Mesodermal cell (in vitro differentiated cells): ENCODE results near the gene NLGN1.

Source experiments
- H3K27ac ChIP-seq: 2 replicates; pipeline ENCODE4 v1.7.0; 2013; ENCODE audit warnings: mild to moderate bottlenecking, low read depth, low read length, moderate library complexity; ENCODE audit not compliant: severe bottlenecking
- H3K36me3 ChIP-seq: 2 replicates; pipeline ENCODE4 v1.7.1; 2013; ENCODE audit warnings: mild to moderate bottlenecking, low read length, moderate library complexity; ENCODE audit not compliant: control insufficient read depth, insufficient read depth
- H3K4me1 ChIP-seq: one replicate; pipeline ENCODE4 v1.7.1; 2013; ENCODE audit warnings: mild to moderate bottlenecking, low read length; ENCODE audit not compliant: insufficient read depth, control insufficient read depth, poor library complexity, severe bottlenecking
- H3K4me3 ChIP-seq: 2 replicates; pipeline ENCODE4 v1.7.0; 2013; ENCODE audit warnings: low read length, control low read depth, mild to moderate bottlenecking; ENCODE audit not compliant: insufficient read depth, poor library complexity, severe bottlenecking; ENCODE audit errors: extremely low read depth
- H3K9me3 ChIP-seq: 2 replicates; pipeline ENCODE4 v1.7.1; 2013; ENCODE audit warnings: mild to moderate bottlenecking, low read length, moderate library complexity; ENCODE audit not compliant: control insufficient read depth
- WGBS, 2 experiments: methylation state at CpG; one replicate each; pipeline ENCODE4 v1.1.5; 2013; ENCODE audit warnings: missing lambda C conversion rate in 2 of 2; ENCODE audit not compliant: insufficient coverage in 2 of 2; 5-methylcytosine and 5-hydroxymethylcytosine counted together

Gene NLGN1

DNA sequence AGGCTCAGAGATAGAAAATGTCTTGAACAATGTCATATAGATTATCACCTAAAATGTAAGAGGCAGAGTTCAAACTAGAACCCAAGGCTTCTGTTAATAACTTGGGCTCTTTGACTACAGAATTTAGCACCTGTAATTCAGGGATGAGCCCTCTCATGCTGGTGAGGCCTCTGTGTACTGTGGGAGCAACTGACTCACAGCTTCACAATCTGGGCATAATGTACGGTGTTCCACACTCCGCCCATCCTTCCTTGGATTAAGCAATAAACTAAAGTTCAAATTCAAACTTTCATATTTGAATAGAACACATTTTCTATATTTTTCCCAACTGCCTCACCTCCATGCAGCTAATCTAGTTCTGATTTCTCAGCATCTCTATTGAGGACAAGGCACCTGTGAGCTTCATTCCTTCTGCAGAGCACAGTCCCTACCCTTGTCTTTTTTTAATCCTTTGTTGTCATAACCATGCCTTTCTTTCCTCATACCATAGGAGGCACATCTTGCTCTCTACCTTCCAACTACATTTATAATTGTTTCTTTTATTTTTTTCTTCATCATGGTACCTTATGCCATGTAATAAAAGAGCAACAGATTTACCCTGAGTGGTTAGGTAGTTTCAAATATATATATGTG is 392.1 kb downstream of the NLGN1 start:
- 79 to 89% methylated on average over 2 of the region's 2 CpGs for WGBS, 2 experiments
- Histone ChIP-seq H3K4me3 (no peak overlapping the region), H3K4me1 (no peaks in the 10 kb centered on the region)

DNA sequence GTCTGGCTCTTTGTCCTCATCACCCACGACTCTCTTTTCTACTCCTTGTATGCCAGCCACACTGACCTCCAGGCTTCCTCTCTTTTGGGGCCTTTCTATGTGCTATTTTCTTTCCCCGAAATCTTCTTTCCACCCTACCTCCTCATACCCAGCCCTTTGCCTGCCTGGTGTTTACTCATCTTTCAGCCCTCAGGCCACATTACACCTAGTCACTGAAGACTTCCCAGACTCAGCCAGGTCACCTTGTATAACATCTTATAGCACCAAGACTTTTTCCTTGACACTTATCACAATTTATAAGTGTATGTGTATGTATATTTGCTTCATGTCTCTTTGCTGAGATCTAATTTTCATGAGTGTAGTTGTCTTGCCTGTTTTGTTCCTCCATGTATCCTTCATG is 396.4 kb downstream of the NLGN1 start:
- no peaks in the 10 kb centered on the region for H3K9me3 ChIP-seq
- no peak overlapping the region for H3K4me3 ChIP-seq
- H3K36me3 ChIP-seq, result no peaks in the 10 kb centered on the region
- WGBS, 2 experiments, result 79 to 88% methylated on average over 2 of the region's 2 CpGs
- no peaks in the 10 kb centered on the region for H3K4me1 ChIP-seq
- no peak overlapping the region for H3K27ac ChIP-seq

More for the DNA sequence above, 392.1 kb downstream of the NLGN1 start:
- Histone ChIP-seq H3K36me3 (no peaks in the 10 kb centered on the region), H3K9me3 (no peaks in the 10 kb centered on the region), H3K27ac (no peak overlapping the region)

DNA sequence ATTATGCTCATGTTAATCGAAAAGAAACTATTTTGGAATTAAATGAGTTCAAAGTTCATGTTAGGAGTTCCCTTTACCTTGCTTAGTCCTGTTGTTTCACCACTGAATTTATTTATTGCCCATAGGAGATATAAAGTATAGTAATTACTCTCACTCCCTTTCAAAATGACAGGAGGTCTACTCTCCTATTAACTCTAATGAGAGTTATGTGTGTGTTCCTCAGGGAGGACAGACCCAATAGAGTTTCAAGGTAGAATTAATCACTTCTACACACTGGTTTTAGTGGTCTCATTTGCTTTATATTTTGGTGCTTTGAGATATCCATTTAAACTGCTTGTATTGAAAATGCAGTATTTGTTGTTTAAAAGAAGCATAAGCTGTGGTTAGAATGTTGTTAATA is 398.9 kb downstream of the NLGN1 start:
- H3K36me3 ChIP-seq, result no peaks in the 10 kb centered on the region
- H3K9me3 ChIP-seq, result no peaks in the 10 kb centered on the region
- no peak overlapping the region for H3K27ac ChIP-seq
- no peak overlapping the region for H3K4me3 ChIP-seq
- WGBS, 2 experiments, result 100% methylated on average over 1 of the region's 1 CpG; no CpG with 5 or more reads in 1 of the 2 experiments
- no peaks in the 10 kb centered on the region for H3K4me1 ChIP-seq

DNA sequence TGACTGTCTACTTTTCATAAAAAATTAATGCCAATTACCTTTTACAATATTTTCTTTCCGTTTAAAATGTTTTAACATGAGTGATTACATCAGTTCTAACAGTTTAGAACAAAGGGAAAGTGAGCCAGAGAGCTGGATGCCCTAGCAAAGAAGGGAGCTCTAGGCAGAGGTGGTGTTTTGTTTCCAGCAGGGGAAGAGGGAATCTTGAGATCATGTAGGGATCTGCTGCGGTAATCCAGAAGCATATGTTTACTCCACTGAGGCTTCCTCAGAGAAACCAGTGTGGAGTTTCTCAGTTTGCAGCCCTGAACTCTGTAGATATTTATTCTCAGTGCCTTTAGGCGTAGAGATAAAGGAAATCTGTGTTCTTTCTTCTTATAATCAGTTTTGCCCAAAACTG is 399.3 kb downstream of the NLGN1 start:
- no peak overlapping the region for H3K27ac ChIP-seq
- no peaks in the 10 kb centered on the region for H3K36me3 ChIP-seq
- 75% methylated on average over 1 of the region's 3 CpGs; no CpG with 5 or more reads in 1 of the 2 experiments for WGBS, 2 experiments
- H3K4me3 ChIP-seq, result no peak overlapping the region
- H3K9me3 ChIP-seq, result no peaks in the 10 kb centered on the region
- H3K4me1 ChIP-seq, result no peaks in the 10 kb centered on the region

DNA sequence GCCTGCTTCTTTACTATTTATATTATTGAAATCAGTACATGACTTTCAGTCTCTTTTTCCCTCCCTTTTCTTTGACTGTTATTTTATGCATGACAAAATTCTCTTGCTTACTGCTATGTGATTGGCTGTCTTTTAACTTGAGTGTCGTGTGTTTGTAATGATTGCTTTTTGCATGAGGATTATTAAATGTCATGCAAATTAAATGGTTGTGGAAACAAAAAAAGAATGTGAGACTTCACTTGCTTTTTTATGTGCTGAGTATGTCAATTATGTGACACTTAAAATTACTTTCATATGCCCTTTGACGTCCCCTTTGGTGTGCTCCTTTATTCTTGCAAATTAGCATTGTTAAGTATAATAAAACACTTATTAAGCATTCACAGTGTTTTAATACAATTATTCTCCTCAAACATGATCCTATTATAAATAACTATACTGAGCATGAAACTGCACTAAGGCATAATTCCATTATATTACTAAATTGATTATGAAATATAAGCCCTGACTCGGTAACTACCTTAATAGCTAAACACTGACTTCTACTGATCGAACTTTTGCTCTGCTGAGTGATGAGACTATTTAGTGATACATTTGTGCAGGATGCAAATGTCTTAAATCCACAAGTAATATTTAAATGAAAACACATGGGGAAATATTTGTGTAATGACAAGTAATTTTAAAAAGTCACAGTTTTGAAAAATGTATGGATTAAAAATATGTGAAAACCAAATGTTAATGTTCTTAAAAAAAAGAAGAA is 401.7 kb downstream of the NLGN1 start:
- no peak overlapping the region for H3K27ac ChIP-seq
- no peak overlapping the region for H3K4me3 ChIP-seq
- no peaks in the 10 kb centered on the region for H3K36me3 ChIP-seq
- H3K4me1 ChIP-seq, result no peaks in the 10 kb centered on the region
- no peaks in the 10 kb centered on the region for H3K9me3 ChIP-seq
- 50 to 72% methylated on average over 1 to 2 of the region's 4 CpGs for WGBS, 2 experiments

DNA sequence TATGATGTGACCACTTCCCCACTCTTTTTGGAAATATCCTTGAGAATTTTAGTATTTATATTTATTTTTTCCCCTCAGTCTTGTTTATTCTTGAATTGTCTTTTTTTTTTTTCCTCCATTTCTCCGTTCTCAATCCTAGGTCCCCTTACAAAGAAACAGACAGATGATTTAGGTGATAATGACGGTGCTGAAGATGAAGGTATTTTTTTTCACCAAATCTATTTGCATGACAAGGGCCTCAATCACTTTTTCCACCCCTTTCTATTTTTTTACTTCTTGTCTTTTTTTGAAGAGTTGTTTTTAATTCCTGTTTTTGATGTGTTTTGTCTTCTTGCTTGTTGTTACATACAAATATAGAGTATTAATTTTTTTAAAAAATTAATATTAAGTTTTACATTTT is 402.6 kb downstream of the NLGN1 start:
- Histone ChIP-seq H3K4me3 (no peak overlapping the region), H3K27ac (no peak overlapping the region), H3K4me1 (no peaks in the 10 kb centered on the region), H3K36me3 (no peaks in the 10 kb centered on the region), H3K9me3 (no peaks in the 10 kb centered on the region)
- WGBS, 2 experiments, result no CpG with 5 or more reads among the region's 2 CpGs

DNA sequence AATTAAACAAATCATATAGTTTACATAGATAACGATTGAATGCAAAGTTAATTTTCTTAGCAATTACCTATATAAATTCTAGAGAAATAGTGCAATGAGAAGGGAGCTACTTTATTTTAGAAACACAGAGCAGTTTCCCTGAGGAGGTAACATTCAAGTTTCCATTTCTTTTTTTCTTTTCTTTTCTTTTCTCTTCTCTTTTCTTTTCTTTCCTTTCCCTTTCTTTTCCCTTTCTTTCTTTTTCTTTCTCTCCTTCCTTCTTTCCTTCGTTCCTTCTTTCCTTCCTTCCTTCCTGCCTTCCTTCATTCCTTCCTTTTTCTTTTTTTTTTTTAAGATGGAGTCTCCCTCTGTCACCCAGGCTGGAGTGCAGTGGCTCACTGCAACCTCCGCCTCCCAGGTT is 417.3 kb downstream of the NLGN1 start:
- Histone ChIP-seq H3K36me3 (no peaks in the 10 kb centered on the region), H3K4me1 (no peaks in the 10 kb centered on the region)
- WGBS, 2 experiments, result 84 to 100% methylated on average over 1 to 2 of the region's 3 CpGs

DNA sequence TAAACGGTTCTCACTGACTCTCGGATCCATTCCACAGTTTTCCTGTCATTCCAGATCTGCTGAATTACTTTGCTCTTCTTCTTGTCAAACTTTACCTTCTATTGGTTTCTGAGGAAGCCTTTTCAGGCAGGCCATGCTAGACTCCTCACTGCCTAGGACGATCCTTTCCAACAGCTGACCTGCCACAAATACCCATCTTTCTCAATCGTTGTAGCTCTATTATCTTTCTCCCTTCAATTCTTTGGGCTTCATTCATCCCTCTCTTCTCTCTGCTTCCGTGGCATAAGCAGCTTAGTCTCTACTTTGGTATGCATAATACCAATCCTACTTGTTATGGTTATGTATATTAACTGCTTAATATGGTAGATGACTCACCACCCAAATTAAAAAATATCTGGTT is 421.8 kb downstream of the NLGN1 start:
- Histone ChIP-seq H3K36me3 (no peaks in the 10 kb centered on the region), H3K4me3 (no peak overlapping the region), H3K9me3 (no peaks in the 10 kb centered on the region), H3K27ac (no peak overlapping the region), H3K4me1 (no peaks in the 10 kb centered on the region)
- 76 to 84% methylated on average over 4 of the region's 5 CpGs for WGBS, 2 experiments

More for the DNA sequence above, 417.3 kb downstream of the NLGN1 start:
- Histone ChIP-seq H3K9me3 (no peaks in the 10 kb centered on the region), H3K27ac (no peak overlapping the region), H3K4me3 (no peak overlapping the region)

DNA sequence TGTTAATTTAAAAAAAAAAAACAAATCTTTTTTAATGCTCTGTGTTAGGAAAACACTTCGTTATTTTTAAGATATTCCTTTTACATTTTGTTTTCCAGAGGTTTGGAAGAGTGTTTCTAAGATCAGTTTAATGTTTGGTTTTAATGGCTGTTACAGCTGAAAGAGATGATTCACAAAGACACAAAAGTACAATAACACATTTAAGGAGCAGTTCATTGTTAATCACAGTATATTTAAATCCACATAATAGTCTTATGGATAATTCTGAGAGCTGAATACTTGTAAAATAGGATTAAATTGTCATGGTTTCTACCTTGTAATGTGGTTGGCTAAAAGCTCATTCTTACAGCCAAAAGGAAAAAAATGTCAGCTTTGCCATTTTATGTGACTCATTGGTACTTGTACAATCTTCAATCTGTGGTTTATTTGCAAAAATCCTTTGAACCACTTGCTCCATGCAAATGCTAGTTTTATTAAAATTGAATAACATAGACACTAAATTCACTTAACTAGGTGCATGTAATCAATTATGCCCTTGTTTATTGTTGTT is 426.4 kb downstream of the NLGN1 start:
- H3K9me3 ChIP-seq, result no peaks in the 10 kb centered on the region

DNA sequence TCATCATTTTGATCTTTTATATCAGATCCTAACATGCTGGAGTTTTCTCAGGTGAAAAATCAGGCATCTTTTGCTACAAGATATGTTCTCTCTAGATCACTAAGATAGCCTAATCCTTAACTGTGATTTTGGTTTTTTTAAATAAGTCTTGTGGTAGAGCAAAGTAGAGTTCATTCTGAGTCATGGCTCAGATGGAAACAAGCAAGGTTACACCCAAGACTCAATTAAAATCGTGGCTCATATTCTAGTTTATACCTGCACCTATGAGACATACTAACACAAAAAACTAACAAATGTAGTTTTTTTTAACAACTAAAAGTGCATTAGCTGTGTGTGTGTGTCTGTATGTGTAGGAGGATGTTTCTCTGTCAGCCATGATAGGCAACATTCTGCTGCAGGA is 428.2 kb downstream of the NLGN1 start:
- no peaks in the 10 kb centered on the region for H3K36me3 ChIP-seq

More for the DNA sequence above, 426.4 kb downstream of the NLGN1 start:
- WGBS, 2 experiments, result no CpG with 5 or more reads among the region's 1 CpG
- Histone ChIP-seq H3K27ac (no peak overlapping the region), H3K4me1 (peaks cover 14% of the 10 kb centered on the region), H3K4me3 (no peak overlapping the region), H3K36me3 (no peaks in the 10 kb centered on the region)

DNA sequence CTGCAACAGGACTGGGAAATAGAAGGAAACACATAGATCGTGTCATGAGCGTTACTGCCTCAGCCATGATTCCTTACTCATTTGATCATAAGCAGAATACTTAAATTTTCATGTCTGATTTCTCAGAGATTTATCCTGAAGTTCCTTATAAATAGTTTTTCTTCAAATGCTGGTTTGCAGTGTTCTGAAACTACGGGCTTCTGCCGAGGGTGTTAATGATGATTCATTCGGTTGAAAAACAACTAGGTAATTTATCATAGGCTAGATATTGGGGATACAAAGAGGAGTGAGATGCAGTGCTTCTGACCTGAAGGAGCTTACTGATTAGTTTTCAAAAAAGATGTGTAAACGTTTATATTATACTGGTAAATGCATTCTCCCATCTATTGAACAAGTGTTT is 428.9 kb downstream of the NLGN1 start:
- Histone ChIP-seq H3K27ac (no peak overlapping the region), H3K4me1 (peaks cover 14% of the 10 kb centered on the region), H3K36me3 (no peaks in the 10 kb centered on the region), H3K9me3 (no peaks in the 10 kb centered on the region), H3K4me3 (no peak overlapping the region)
- WGBS, 2 experiments, result 80 to 82% methylated on average over 4 to 5 of the region's 6 CpGs

More for the DNA sequence above, 428.2 kb downstream of the NLGN1 start:
- Histone ChIP-seq H3K4me1 (peaks cover 14% of the 10 kb centered on the region), H3K27ac (no peak overlapping the region), H3K4me3 (no peak overlapping the region), H3K9me3 (no peaks in the 10 kb centered on the region)
- no CpG with 5 or more reads among the region's 1 CpG for WGBS, 2 experiments
